HL-60 (cell line): Measurements from ENCODE around the gene PIK3C3.

Source experiments
- DNase-seq, 2 experiments: peaks; one replicate each; pipeline ENCODE4 v3.0.0-alpha.2; 2010 to 2020; ENCODE audit warnings: low read depth in 1 of 2, low spot score in 1 of 2
- H3K27ac ChIP-seq: fragments of 250-450 bp; sonication (Bioruptor Pico); replicated peaks from 2 replicates; pipeline ENCODE4 v1.5.1; 2020; ENCODE audit warnings: mild to moderate bottlenecking, moderate library complexity
- H3K27me3 ChIP-seq: fragments of 250-450 bp; sonication (Bioruptor Pico); 2 replicates; pipeline ENCODE4 v1.5.1; 2021; ENCODE audit warnings: mild to moderate bottlenecking, moderate library complexity; ENCODE audit not compliant: insufficient read depth, poor library complexity, severe bottlenecking
- H3K4me3 ChIP-seq: replicated peaks from 2 replicates; pipeline ENCODE4 v1.5.1; 2011; ENCODE audit warnings: mild to moderate bottlenecking, control low read depth, low read length; ENCODE audit not compliant: insufficient read depth
- CTCF ChIP-seq: IDR thresholded peaks from one replicate; pipeline ENCODE4 v1.5.1; 2011; ENCODE audit warnings: low read length, control low read depth, inconsistent platforms; ENCODE audit not compliant: insufficient read depth
- GABPA ChIP-seq: IDR thresholded peaks from 2 replicates; pipeline ENCODE4 v1.6.1; 2012; ENCODE audit warnings: low read depth
- POLR2AphosphoS5 ChIP-seq: IDR thresholded peaks from 2 replicates; pipeline ENCODE4 v1.6.1; 2012; ENCODE audit warnings: low read depth
- SPI1 ChIP-seq: IDR thresholded peaks from 2 replicates; pipeline ENCODE4 v1.6.1; 2012; ENCODE audit warnings: low read depth, mild to moderate bottlenecking, borderline replicate concordance
- TF ChIP-seq, protein P1 (sequence below): IDR thresholded peaks from 2 replicates; pipeline ENCODE4 v1.6.1; 2012; ENCODE audit warnings: low read depth; ENCODE audit not compliant: insufficient replicate concordance

Gene PIK3C3

GRCh38 chr18:41982942-41983660 lies 28.1 kb downstream of the PIK3C3 start:
- no peak overlapping the region for H3K27ac ChIP-seq
- H3K27me3 ChIP-seq, result no peaks in the 10 kb centered on the region
- TF ChIP-seq, protein P1, sequence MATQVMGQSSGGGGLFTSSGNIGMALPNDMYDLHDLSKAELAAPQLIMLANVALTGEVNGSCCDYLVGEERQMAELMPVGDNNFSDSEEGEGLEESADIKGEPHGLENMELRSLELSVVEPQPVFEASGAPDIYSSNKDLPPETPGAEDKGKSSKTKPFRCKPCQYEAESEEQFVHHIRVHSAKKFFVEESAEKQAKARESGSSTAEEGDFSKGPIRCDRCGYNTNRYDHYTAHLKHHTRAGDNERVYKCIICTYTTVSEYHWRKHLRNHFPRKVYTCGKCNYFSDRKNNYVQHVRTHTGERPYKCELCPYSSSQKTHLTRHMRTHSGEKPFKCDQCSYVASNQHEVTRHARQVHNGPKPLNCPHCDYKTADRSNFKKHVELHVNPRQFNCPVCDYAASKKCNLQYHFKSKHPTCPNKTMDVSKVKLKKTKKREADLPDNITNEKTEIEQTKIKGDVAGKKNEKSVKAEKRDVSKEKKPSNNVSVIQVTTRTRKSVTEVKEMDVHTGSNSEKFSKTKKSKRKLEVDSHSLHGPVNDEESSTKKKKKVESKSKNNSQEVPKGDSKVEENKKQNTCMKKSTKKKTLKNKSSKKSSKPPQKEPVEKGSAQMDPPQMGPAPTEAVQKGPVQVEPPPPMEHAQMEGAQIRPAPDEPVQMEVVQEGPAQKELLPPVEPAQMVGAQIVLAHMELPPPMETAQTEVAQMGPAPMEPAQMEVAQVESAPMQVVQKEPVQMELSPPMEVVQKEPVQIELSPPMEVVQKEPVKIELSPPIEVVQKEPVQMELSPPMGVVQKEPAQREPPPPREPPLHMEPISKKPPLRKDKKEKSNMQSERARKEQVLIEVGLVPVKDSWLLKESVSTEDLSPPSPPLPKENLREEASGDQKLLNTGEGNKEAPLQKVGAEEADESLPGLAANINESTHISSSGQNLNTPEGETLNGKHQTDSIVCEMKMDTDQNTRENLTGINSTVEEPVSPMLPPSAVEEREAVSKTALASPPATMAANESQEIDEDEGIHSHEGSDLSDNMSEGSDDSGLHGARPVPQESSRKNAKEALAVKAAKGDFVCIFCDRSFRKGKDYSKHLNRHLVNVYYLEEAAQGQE, result no peak
- no peak for TF ChIP-seq CTCF
- no peak for DNase-seq
- no peak overlapping the region for H3K4me3 ChIP-seq

GRCh38 chr18:41985914-41986313 lies 30.9 kb downstream of the PIK3C3 start:
- Histone ChIP-seq H3K4me3 (no peak overlapping the region), H3K27ac (no peak overlapping the region), H3K27me3 (no peaks in the 10 kb centered on the region)
- DNase-seq, result no peak
- TF ChIP-seq CTCF, result no peak

GRCh38 chr18:41989508-41989907 lies 34.5 kb downstream of the PIK3C3 start:
- no peaks in the 10 kb centered on the region for H3K27me3 ChIP-seq
- no peak for DNase-seq
- no peak overlapping the region for H3K27ac ChIP-seq
- H3K4me3 ChIP-seq, result no peak overlapping the region
- no peak for TF ChIP-seq SPI1
- TF ChIP-seq CTCF, result no peak
- TF ChIP-seq GABPA, result no peak
- TF ChIP-seq, protein P1, result no peak
- TF ChIP-seq POLR2AphosphoS5, result no peak

- TF ChIP-seq SPI1, result peak; percentile 67; the same call in 1 of the 2 replicates
- no peak for TF ChIP-seq GABPA
- Histone ChIP-seq H3K27me3 (no peaks in the 10 kb centered on the region), H3K4me3 (no peak overlapping the region), H3K27ac (peak overlapping the region; percentile 38)
- peak in 1 of 2 experiments; percentile 40 for DNase-seq
Observed at GRCh38 chr18:41992066-41992465, 37.0 kb downstream of the PIK3C3 start.
